ENCODE data around the gene ZNF808. TPM values are rescaled to one million over a fixed set of nuclear protein-coding genes. Genes with fewer than 3 reads are reported as not detected.
"Not testable (repeated sequence)": the region's sequence is repeated elsewhere in the genome, so short reads cannot be mapped to it uniquely, and the experiment has no call there.

The ZNF808 gene
- total RNA-seq, 2 donors from 2014 or later: 14.5 to 21.7 TPM

DNA sequence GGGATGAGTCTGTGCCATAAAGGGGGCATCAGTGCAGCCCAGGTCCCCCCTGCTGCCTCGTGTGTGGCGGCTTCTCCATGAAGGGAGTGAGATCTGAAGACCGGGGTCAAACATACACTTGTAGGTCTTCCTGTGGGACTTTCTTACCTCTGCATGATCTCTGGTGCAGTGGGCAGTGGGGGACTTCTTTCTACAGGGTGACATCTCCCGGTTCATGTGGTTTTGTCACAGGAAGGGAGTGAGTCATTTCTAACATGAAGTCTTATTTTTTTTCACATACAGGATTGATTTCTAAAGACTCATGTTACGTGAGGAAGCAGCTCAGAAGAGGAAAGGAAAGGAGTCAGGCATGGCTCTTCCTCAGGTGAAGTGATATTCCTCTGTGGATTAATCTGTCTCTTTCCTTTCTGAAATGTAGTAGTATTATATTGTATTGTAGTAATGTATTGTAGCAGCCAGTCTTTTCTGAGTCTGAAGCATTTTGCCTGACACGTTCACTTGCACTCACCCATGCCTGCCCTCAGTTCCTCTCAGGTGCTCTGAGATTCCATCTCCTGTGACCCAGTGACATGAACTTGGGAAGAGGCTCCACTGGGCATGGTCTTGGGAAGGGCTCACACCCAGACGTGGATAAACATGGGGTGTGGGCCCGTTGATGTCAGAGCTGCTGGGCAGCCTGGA is 15.7 kb downstream of the ZNF808 start:
- intact Hi-C loops (cut with DNase I): no loop called here
- TF ChIP-seq, protein P1, sequence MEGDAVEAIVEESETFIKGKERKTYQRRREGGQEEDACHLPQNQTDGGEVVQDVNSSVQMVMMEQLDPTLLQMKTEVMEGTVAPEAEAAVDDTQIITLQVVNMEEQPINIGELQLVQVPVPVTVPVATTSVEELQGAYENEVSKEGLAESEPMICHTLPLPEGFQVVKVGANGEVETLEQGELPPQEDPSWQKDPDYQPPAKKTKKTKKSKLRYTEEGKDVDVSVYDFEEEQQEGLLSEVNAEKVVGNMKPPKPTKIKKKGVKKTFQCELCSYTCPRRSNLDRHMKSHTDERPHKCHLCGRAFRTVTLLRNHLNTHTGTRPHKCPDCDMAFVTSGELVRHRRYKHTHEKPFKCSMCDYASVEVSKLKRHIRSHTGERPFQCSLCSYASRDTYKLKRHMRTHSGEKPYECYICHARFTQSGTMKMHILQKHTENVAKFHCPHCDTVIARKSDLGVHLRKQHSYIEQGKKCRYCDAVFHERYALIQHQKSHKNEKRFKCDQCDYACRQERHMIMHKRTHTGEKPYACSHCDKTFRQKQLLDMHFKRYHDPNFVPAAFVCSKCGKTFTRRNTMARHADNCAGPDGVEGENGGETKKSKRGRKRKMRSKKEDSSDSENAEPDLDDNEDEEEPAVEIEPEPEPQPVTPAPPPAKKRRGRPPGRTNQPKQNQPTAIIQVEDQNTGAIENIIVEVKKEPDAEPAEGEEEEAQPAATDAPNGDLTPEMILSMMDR (IDR thresholded peaks at IDR 0.05): no peak
- TF ChIP-seq POLR2A (IDR thresholded peaks at IDR 0.05) (no peak), POLR2AphosphoS5 (IDR thresholded peaks at IDR 0.05) (no peak)
- no peaks in the 10 kb centered on the region for H3K4me1 ChIP-seq (replicated peaks)
- no peaks in the 10 kb centered on the region for H3K9me3 ChIP-seq
- WGBS: 79% methylated on average over 8 of the region's 8 CpGs
- no peak for DNase-seq (ENCODE audit: low spot score)
- H3K27ac ChIP-seq: no peak overlapping the region
- no peak overlapping the region for H3K4me3 ChIP-seq
- no peaks in the 10 kb centered on the region for H3K27me3 ChIP-seq (replicated peaks; ENCODE audit: insufficient read depth)
- no peaks in the 10 kb centered on the region for H3K36me3 ChIP-seq

DNA sequence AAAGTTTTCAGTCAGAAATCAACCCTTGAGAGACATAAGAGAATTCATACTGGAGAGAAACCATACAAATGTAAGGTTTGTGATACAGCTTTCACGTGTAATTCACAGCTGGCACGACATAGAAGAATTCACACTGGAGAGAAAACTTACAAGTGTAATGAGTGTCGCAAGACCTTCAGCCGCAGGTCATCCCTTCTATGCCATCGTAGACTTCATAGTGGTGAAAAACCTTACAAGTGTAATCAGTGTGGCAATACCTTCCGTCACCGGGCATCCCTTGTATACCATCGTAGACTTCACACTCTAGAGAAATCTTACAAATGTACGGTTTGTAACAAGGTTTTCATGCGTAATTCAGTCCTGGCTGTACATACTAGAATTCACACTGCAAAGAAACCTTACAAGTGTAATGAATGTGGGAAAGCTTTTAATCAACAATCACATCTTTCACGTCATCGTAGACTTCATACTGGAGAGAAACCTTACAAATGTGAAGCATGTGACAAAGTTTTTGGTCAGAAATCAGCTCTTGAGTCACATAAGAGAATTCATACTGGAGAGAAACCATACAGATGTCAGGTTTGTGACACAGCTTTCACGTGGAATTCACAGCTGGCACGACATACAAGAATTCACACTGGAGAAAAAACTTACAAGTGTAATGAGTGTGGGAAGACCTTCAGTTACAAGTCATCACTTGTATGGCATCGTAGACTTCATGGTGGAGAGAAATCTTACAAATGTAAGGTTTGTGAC is 26.9 kb downstream of the ZNF808 start:
- Histone ChIP-seq H3K27me3 (replicated peaks; ENCODE audit: insufficient read depth) (no peaks in the 10 kb centered on the region), H3K27ac (no peak overlapping the region), H3K4me1 (replicated peaks) (no peaks in the 10 kb centered on the region), H3K9me3 (no peaks in the 10 kb centered on the region), H3K36me3 (peaks cover 12 to 28% of the 10 kb centered on the region in 2 donors), H3K4me3 (no peak overlapping the region)
- no peak for DNase-seq (ENCODE audit: low spot score)
- no peak for TF ChIP-seq POLR2AphosphoS5 (IDR thresholded peaks at IDR 0.05)
- TF ChIP-seq, protein P1 (IDR thresholded peaks at IDR 0.05): no peak
- 97% methylated on average over 15 of the region's 15 CpGs for WGBS
- intact Hi-C loops (cut with DNase I): no loop called here

DNA sequence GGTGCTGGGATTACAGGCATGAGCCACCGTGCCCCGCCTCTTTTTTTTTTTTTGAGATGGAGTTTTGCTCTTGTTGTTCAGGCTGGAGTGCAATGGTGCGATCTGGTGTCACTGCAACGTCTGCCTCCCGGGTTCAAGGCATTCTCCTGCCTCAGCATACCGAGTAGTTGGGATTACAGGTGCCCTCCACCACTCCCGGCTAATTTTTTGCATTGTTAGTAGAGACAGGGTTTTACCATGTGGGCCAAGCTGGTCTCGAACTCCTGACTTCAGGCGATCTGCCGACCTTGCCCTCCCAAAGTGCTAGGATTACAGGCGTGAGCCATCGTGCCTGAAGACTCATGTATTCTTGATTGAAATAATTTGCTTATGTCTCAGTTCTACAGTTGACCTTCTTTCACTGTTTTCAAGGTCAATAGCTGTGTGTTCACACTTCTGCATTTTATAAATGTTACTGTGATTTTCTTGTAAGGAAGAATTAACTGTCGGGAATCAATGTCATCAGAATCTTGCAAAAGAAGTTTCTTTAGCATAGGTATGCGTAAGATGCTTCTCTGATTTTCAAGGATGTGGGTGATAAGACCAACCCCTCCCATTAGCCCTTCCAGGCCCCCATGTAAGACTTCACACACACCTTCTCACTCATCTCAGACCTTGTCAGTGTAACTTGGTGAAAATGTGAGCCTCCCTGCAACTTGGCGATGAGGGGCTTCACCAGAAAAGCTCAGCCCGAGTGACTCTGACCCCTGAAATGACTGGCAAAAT is 29.9 kb downstream of the ZNF808 start:
- DNase-seq (ENCODE audit: low spot score): no peak
- no peaks in the 10 kb centered on the region for H3K27me3 ChIP-seq (replicated peaks; ENCODE audit: insufficient read depth)
- WGBS: 97% methylated on average over 16 of the region's 16 CpGs
- H3K4me3 ChIP-seq: no peak overlapping the region
- intact Hi-C loops (cut with DNase I): no loop called here
- H3K9me3 ChIP-seq: no peaks in the 10 kb centered on the region
- TF ChIP-seq POLR2AphosphoS5 (IDR thresholded peaks at IDR 0.05) (no peak), POLR2A (IDR thresholded peaks at IDR 0.05) (no peak)
- TF ChIP-seq, protein P1 (IDR thresholded peaks at IDR 0.05): no peak
- no peaks in the 10 kb centered on the region for H3K4me1 ChIP-seq (replicated peaks)
- no peak overlapping the region for H3K27ac ChIP-seq
- peaks cover 12 to 21% of the 10 kb centered on the region in 2 donors for H3K36me3 ChIP-seq

GRCh38 chr19:52558732-52559445 is 31.4 kb downstream of the ZNF808 start:
- whole genome bisulfite sequencing: 33% methylated on average over 5 of the region's 5 CpGs
- DNase-seq (ENCODE audit: low spot score); intact Hi-C loops (cut with DNase I); H3K36me3 ChIP-seq; H3K9me3 ChIP-seq; H3K4me3 ChIP-seq; H3K4me1 ChIP-seq (replicated peaks); H3K27me3 ChIP-seq (replicated peaks; ENCODE audit: insufficient read depth): not testable (repeated sequence)
- H3K27ac ChIP-seq: peak overlapping the region in 1 of 2 donors; percentile 18
- peak; percentile 5 for TF ChIP-seq POLR2AphosphoS5 (IDR thresholded peaks at IDR 0.05)

- intact Hi-C loops (cut with DNase I); H3K4me1 ChIP-seq (replicated peaks); H3K27me3 ChIP-seq (replicated peaks; ENCODE audit: insufficient read depth); H3K9me3 ChIP-seq; H3K36me3 ChIP-seq; DNase-seq (ENCODE audit: low spot score); H3K27ac ChIP-seq; H3K4me3 ChIP-seq: not testable (repeated sequence)
- 96% methylated on average over 8 of the region's 8 CpGs for WGBS
These were observed 34.1 kb downstream of the ZNF808 start for GRCh38 chr19:52561611-52562010.

Data from prostate gland (tissue), 2 donors.